ENCODE measurements around the gene MPPED1.

Gene MPPED1, protein sequence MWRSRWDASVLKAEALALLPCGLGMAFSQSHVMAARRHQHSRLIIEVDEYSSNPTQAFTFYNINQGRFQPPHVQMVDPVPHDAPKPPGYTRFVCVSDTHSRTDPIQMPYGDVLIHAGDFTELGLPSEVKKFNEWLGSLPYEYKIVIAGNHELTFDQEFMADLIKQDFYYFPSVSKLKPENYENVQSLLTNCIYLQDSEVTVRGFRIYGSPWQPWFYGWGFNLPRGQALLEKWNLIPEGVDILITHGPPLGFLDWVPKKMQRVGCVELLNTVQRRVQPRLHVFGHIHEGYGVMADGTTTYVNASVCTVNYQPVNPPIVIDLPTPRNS

DNA sequence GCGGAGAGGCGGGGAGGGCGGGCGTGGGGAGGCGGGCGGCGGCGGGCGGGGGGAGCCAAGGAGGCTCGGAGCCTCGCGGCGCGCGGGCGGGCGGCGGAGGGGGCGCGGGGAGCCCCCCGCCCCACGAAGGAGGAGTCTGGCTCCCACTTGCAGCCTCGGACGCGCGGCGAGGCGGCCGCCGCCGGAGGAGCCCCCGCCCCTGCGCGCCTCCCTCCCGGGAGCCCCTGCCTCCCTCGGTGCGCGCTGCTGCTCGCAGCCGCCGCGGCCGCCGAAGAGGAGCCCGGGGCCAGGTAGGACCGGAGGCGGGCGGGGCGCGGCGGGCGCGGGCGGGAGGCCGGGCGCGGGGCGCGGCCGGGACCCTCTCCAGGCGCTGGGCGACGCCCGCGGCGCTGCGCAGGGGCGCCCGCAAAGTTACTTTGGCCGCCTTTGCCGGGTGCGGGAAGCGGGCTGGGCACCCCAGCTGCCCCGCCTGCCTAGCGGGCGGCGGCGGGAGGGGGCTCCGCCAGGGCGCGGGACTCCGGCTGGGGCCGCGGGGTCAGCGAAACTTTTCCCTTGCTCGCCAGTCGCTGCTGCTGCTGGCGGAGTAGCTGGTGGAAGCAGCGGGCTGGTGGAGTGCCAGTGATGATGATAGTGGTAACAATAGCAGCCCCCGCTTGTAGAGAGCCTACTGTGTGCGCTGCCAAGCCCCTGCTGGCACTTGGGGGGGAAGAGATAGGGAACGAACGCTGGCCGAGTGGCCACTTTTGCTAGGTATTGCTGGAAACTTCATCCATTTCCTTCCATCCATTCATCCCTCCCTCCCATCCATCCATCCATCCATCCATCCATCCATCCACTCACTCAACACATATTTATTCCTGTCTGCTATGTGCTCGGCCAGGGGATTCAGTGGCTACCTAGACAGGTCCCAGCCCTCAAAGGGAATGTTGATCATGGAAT is at the start of gene MPPED1:
TSS of gene MPPED1 (plus strand) at position 146 of the 939 bp plus-strand sequence. CDS start 12,972 bp downstream, outside the sequence.
- no peak within 1 kb of the TSS for H3K27ac ChIP-seq
- no peak for TF ChIP-seq ZFX (IDR thresholded peaks at IDR 0.05)
- TF ChIP-seq, protein P1, sequence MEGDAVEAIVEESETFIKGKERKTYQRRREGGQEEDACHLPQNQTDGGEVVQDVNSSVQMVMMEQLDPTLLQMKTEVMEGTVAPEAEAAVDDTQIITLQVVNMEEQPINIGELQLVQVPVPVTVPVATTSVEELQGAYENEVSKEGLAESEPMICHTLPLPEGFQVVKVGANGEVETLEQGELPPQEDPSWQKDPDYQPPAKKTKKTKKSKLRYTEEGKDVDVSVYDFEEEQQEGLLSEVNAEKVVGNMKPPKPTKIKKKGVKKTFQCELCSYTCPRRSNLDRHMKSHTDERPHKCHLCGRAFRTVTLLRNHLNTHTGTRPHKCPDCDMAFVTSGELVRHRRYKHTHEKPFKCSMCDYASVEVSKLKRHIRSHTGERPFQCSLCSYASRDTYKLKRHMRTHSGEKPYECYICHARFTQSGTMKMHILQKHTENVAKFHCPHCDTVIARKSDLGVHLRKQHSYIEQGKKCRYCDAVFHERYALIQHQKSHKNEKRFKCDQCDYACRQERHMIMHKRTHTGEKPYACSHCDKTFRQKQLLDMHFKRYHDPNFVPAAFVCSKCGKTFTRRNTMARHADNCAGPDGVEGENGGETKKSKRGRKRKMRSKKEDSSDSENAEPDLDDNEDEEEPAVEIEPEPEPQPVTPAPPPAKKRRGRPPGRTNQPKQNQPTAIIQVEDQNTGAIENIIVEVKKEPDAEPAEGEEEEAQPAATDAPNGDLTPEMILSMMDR (conservative IDR thresholded peaks at IDR 0.05): no peak

DNA sequence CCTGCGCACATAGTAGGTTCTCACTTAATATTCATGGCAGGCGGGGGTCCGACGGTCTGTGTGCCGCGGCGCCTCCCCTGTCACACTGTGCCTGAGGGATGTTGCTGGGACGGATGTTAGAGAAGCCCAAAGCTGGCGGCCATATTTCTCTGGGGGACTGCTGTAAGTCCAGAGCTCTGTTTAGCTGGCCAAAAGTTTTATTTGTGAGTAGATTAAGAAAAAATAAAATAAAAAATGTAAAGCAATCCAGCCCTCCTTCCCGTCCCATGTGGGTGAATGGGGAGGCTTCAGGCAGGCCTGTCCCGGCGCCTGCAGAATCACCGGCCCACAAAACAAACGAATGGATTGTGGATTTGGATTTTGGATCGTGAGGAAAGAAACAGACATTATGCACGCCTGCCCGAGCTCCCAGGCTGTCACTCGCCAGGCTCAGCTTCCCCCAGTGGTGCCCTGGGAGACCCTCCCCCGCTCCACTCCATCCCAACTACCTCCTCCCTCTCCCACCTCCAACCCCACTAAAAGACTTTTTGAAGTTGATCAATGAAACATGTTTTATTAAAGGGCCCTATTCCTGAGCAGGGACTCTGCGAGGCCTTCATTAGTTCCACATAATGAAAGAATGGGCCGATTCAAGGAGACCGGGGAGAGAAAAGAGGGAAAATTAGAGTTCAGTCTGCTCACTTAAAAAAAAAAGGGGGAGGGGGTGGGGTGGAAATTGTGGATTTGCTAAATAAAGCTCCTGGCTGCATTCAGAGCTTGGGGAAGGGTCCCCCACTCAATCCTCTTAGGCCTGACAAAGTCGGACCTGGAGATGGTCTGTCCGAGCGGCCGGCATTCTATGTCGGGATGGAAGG is 48.3 kb upstream of the MPPED1 start:
- H3K27ac ChIP-seq: no peak overlapping the region
- no peak for TF ChIP-seq ZFX (IDR thresholded peaks at IDR 0.05)
- TF ChIP-seq, protein P1 (conservative IDR thresholded peaks at IDR 0.05): no peak

DNA sequence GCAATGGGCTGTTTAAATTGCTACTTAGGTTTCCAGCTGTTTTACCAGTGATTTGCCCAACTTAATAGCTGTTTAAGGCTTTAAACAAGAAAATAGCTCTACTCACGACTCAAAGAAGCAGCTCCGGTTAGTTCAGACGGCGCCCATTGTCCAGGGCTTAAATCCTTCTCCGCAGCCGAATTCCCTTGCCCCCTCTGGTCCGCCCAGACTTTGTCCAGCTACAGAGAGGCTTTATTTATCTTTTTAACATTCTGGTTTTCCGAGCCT is 47.7 kb upstream of the MPPED1 start:
- TF ChIP-seq, protein P1 (conservative IDR thresholded peaks at IDR 0.05): no peak
- TF ChIP-seq ZFX (IDR thresholded peaks at IDR 0.05): no peak
- no peak overlapping the region for H3K27ac ChIP-seq

DNA sequence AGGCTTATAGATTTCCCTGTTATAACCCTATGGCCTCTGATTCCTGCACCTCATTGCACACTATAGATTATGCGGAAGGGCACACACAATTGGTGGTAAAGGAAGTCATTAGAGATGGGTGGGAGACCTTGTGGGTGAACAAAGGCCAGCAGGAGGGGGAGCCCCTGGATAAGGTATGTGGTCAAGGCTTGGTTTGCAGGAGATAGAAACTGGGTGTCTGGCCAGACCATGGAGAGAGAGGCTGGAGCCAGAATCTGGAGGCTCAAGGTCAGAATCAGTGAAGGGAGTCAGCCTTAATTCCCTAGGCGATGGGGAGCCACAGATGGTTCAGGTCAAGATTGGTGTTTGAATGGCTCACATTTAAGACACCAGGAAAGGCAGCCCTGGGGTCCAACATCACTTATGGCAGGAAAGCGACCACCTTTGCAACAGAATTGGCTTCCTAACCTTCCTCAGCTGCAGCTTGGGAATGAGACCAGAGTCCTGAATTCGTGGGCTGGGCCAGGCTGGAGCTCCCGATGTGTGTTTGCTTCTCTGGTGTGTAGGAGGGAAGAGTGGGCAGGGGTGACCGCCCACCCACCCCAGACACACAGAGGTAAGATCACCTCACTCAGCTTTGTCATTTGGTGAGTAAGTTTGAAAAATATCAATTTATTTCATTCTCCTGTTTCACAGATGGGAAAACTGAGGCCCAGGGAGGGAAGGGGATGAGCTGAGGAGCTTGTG is 45.9 kb upstream of the MPPED1 start:
- TF ChIP-seq, protein P1 (conservative IDR thresholded peaks at IDR 0.05): no peak
- no peak for TF ChIP-seq ZFX (IDR thresholded peaks at IDR 0.05)
- H3K27ac ChIP-seq: no peak overlapping the region

- no peak overlapping the region for H3K27ac ChIP-seq
- TF ChIP-seq, protein P1 (conservative IDR thresholded peaks at IDR 0.05): no peak
- TF ChIP-seq ZFX (IDR thresholded peaks at IDR 0.05): no peak
Measured at GRCh38 chr22:43370036-43370435, 41.8 kb upstream of the MPPED1 start.

DNA sequence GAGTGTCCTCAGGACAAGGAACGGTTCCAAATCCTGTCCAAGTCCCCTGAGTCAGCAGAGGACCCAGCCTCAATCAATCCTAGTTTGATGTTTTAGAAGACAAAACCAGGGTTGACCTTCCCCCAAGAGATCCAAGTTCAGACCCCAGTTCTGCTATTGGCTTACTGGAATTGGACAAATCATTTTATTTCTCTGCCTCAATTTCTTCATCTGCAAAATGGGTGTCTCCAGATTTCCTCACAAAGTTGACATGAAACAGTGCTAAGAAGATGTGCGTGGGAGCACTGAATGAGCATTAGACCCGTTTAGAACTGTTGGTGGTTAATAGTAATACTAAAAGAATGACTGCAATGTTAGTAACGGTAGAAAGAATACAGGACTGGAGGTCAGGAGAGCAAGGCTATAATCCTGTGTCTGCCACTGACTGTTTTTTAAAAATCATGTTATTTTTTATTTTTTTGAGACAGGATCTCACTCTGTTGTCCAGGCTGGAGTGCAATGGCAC is 35.8 kb upstream of the MPPED1 start:
- H3K27ac ChIP-seq: no peak overlapping the region
- TF ChIP-seq, protein P1 (conservative IDR thresholded peaks at IDR 0.05): no peak
- no peak for TF ChIP-seq ZFX (IDR thresholded peaks at IDR 0.05)

Measured in C4-2B (cell line).